NCI-H128 (cell line): ENCODE measurements around the gene TYW1.
"Not testable (repeated sequence)": the region's sequence is repeated elsewhere in the genome, so short reads cannot be mapped to it uniquely, and the experiment has no call there.

ENCODE experiments used
- DNase-seq: peaks from one replicate; lab custom pipeline; 2025; ENCODE audit not compliant: unreplicated experiment; lab: John Stamatoyannopoulos, UW

Gene TYW1

DNA sequence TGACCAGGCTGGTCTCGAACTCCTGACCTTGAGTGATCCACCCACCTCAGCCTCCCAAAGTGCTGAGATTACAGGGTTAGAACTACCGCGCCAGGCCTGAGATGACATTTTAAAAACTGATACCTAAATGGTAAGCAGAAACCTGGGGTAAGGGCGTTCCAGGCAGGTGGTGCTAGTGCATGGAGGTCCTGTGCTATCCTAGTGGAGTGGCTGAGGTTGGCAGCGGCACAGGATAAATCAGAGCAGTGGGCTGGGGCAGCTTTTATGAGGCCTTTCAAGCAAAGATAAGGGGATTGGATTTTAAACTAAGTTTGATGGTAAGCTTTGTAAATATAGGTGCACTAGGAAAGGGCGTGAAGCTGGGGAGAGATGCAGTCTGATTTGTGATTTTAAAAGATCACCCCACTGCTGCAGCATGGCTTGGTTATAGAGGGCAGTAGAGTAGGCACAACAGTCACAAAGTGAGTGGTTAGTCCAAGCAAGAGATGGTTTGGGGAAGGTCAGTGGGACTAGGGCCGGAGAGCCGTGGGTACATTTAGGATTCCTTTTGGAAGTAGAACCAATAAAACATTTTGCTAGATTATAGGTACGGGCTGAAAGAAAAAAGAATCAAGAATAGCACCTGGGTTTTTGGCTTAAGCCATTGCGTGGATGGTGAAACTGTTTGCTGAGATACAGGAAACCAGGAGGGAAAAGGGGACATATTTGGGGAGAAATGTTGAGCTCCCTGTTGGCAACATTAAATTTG is 188.5 kb downstream of the TYW1 start:
- DNase-seq, result not testable (repeated sequence)

DNA sequence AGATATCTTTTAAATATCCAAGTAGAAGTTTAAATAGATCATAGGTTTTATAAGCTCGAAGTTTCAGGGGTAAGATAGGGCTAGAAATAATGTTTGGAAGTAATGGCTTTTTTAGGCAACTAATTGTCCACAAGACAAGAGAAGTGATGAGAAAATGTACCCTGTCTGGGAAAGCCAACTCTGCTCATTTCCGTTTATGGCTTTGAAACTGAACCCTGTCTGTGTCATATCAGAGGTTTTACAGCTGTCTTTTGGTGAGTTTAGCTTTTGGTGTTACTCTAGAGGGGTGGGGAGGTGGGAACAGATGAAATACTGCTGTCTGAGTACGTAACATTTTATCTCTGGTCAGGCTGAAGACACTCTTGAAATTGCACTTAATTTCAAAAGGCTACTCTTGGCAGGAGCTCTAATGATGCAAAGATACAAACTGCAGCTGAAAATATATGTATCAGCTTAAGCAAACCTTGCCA is 189.1 kb downstream of the TYW1 start:
- not testable (repeated sequence) for DNase-seq

DNA sequence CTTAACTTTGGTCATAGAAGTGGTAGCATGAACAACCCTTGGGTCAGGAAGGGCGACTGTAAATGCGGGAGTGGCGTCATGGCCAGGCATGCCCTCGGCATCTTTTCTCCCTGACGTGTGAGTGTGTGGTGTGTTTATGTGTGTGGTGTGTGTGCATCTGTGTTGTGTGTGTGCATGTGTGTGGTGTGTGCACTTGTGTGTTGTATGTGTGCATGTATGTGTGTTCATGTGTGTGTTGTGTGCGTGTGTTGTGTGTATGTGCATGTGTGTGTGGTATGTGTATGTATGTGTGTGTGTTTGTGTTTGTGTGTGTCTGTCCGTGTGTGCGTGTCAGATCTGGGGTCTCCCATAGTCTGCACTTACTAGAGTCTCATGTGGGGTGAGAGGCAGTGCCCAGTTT is 192.5 kb downstream of the TYW1 start:
- DNase-seq, result not testable (repeated sequence)

GRCh38 chr7:67189801-67190465 is 193.3 kb downstream of the TYW1 start:
- not testable (repeated sequence) for DNase-seq

DNA sequence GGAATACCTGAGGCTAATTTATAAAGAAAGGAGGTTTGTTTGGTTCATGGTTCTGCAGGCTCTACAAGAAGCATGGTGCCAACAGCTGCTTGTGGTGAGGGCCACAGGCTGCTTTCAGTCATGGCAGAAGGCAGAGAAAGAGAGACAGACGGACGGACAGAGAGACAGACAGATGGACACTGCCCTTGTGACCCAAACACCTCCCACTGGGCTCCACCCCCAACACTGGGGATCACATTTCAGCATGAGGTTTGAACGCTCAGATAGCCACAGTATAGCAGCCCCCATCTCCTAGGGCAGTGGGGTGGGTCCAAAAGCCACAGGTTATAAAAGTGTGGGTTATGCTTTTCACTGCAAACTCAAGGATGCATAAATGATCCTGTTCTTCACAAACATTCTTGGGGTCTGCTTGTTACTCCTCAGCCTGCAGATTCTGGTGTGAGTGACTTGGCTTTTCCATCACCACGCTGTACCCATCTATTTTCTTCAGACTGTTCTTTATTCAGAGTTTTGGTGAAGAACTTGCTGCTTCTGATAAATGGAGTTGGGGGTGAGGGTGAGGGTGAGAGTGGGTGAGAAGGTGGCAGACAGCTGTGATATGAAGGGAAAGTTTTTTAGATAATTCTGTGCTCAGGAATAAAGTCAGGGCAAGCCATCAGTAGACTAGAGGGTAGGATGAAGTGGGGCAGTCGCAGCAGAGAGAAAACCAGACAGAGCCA is 194.5 kb downstream of the TYW1 start:
- DNase-seq, result not testable (repeated sequence)

GRCh38 chr7:67192123-67192702 is 195.6 kb downstream of the TYW1 start:
- not testable (repeated sequence) for DNase-seq

GRCh38 chr7:67192889-67193613 is 196.4 kb downstream of the TYW1 start:
- not testable (repeated sequence) for DNase-seq

GRCh38 chr7:67196176-67196575 is 199.5 kb downstream of the TYW1 start:
- not testable (repeated sequence) for DNase-seq

DNA sequence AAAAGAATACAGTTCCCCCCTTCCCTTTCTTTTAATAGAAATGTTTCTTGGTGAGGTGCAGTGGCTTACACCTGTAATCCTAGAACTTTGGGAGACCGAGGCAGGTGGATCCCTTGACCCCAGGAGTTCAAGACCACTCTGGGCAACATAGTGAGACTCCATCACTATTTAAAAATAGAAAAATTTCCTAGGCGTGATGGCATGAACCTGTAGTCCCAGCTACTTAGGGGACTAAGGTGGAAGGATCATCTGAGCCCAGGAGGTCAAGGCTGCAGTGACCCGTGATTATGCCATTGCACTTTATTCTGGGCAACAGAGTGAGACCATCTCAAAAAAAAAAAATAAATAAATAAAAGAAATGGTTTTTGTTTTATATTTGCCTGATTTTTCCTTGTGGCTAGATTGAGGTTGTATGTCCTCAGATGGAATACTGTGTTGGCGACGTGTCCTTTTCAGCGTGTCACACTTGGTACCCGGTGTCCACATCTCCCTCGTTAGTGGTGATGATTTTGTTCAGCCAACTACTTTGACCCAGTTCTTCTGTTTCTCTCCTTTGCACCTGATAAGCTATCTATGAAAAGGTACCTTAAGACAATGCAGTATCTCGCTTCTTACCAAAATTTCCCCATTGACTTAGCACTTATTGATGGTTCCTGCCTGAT is 202.4 kb downstream of the TYW1 start:
- DNase-seq, result not testable (repeated sequence)

- DNase-seq, result not testable (repeated sequence)
These were observed 209.1 kb downstream of the TYW1 start for GRCh38 chr7:67205772-67206171.

DNA sequence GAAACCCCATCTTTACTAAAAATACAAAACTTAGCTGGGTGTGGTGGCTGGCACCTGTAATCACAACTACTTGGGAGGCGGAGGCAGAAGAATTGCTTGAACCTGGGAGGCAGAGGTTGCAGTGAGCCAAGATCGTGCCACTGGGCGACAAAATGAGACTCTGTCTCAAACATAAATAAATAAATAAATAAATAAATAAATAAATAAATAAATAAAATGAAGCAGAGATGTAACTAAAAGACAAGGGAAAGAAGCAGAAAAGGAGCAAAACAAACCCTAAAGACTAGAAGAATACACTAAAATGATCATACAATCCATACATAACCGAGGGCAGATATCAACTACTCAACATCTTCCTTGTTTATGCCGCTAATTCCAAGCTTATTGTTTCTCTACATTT is 209.8 kb downstream of the TYW1 start:
- no peak for DNase-seq

- not testable (repeated sequence) for DNase-seq
These were observed 212.0 kb downstream of the TYW1 start for GRCh38 chr7:67208656-67209055.

DNA sequence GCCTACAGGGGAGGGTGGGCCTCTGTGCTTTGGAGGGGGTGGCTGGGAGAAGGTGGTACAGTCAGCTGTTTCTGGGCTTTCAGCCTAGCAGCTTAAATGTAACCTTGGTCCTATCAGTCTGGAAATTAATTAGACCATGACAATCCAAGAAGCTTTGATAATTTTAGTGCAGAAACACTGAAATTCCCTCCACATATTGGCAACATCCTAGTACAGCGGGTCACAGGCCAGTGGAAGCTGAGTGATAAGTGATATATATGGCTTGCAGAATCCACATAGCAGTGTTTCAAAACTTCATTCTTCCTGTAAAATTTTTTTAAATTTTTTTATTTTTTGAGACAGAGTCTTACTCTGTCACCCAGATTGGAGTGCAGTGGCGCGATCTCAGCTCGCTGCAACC is 212.6 kb downstream of the TYW1 start:
- DNase-seq, result no peak

DNA sequence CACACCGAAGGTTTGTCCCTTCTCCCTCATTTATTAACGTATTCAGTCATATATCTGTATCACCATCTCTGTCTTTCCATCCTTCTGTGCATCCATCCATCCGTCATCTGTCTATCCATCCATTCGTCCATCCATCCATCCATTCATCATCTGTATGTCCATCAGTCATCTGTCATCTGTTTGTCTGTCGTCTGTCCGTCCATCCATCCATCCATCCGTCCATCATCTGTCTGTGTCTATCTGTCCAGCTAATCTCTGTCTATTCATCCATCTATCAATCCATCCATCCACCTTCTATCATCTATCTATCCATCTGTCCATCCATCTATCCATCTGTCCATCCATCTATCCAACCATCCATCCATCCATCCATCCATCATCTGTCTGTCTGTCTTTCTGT is 213.9 kb downstream of the TYW1 start:
- DNase-seq, result no peak

DNA sequence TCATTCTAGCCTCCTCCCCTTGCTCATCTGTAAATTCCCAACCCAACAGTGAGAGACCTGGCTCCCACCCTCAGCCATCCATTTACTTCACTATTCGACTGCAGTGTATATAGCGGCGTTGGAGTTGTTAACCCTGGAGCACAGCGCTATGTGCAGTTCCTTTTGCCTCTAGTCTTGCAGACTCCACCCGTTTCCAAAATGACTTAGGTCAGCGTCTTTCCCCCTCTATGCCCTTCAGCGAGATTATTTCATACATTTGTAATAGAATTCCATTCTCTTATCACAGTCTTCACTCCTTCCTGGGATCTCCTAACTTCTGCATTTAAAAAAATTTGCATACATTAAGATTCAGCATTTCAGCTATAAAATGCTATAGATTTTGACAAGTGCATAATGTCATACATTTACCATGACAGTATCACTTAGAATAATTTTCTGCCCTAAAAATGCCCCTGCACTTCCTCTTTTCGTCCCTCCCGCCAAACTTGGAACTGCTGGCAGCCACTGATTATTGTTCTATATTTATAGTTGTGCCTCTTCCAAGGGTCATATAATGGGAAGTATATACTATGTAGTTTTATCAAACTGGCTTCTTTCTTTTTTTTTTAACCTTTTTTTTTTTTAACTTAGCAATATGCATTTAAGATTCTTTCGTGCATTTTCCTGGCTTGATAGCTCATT is 215.2 kb downstream of the TYW1 start:
- DNase-seq, result not testable (repeated sequence)

DNA sequence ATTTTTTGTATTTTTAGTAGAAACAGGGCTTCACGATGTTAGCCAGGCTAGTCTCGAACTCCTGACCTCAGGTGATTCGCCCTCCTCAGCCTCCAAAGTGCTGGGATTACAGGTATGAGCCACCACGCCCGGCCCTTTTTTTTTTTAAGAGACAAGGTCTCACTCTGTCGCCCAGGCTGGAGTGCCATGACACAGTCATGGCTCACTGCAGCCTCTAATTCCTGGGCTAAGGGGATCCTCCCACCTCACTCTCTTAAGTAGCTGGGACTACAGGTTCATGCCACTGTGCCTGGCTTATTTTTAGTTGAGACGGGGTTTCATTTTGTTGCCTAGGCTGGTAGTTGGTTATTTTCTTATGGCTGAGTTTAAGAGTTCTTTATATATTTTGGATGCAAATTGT is 216.4 kb downstream of the TYW1 start:
- not testable (repeated sequence) for DNase-seq

DNA sequence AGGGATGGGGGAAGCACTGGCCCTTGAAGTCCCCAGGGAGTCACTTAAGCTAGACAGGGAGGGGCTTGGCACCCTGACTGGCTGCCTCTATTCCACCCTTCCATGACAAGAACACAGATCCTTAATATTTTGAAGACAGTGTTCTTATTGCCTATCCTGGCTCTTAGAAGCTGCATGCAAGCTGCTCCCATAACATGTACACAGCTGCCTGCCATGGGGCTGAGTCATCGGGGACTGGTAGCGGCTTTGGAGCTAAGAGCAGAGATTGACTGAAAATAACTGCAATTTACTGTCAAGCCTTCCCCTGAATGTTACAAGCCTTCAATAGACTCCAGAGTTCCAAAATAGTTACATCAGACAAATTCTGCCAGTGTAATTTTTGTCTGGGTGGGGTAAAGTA is 226.9 kb downstream of the TYW1 start:
- DNase-seq, result not testable (repeated sequence)

GRCh38 chr7:67226340-67226907 is 229.8 kb downstream of the TYW1 start:
- not testable (repeated sequence) for DNase-seq

DNA sequence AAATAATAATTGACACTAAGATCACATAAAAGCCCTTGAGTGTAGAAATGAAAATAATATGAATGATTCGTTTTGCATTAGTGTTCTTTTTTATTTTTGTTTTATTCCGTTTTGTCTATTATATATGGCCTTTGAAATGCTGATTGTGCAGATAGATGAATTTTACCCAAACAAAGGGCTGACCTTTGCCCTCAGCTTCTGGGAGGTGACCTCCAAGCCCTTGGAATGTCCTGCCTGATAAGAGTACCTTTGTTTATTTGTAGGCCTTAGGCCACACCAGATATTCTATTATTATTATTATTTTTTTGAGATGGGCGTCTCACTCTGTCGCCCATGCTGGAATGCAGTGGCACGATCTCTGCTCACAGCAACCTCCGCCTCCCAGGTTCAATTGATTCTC is 230.3 kb downstream of the TYW1 start:
- DNase-seq, result not testable (repeated sequence)
